Calu3 (cell line): ENCODE data around the gene EPHB6. TPM values are rescaled to one million over a fixed set of nuclear protein-coding genes. Genes with fewer than 3 reads are reported as not detected.

Experiments used
- BruUV-seq: library from RNA; stranded (reverse); fragments of 400-500 nt; replicated peaks from 2 replicates; lab custom pipeline; 2021; lab: Mats Ljungman, UMichigan
- CTCF ChIA-PET: fragments of 300-600 bp; sonication (Branson Sonifier 250); formaldehyde crosslinking; loops from one replicate; lab custom pipeline; 2022; ENCODE audit warnings: antibody characterized with exemption; lab: Charles Lee
- DNase-seq: peaks from one replicate; pipeline ENCODE4 v3.0.0; 2022
- H3K27ac Mint-ChIP-seq: one replicate; pipeline ENCODE4 v1.8.0; 2022; ENCODE audit warnings: mixed read lengths; ENCODE audit not compliant: unreplicated experiment
- H3K27me3 Mint-ChIP-seq: one replicate; pipeline ENCODE4 v1.8.0; 2022; ENCODE audit warnings: mixed read lengths; ENCODE audit not compliant: unreplicated experiment
- H3K36me3 Mint-ChIP-seq: one replicate; pipeline ENCODE4 v1.8.0; 2022; ENCODE audit warnings: mild to moderate bottlenecking, moderate library complexity, mixed read lengths; ENCODE audit not compliant: insufficient read depth, unreplicated experiment
- H3K4me1 Mint-ChIP-seq: one replicate; pipeline ENCODE4 v1.8.0; 2022; ENCODE audit warnings: mild to moderate bottlenecking, low read depth, mixed read lengths; ENCODE audit not compliant: unreplicated experiment
- H3K4me3 Mint-ChIP-seq: one replicate; pipeline ENCODE4 v1.8.0; 2022; ENCODE audit warnings: mild to moderate bottlenecking, low read depth, moderate library complexity, mixed read lengths; ENCODE audit not compliant: unreplicated experiment
- H3K9me3 Mint-ChIP-seq: one replicate; pipeline ENCODE4 v1.8.0; 2022; ENCODE audit warnings: low read depth, mixed read lengths; ENCODE audit not compliant: unreplicated experiment
- intact Hi-C: fragments of 100-400 bp; cut with micrococcal nuclease; formaldehyde crosslinking; loops from one replicate; pipeline ENCODE4 v1.10.0; 2022; ENCODE audit not compliant: unreplicated experiment
- total RNA-seq: library from RNA; stranded (reverse); gene quantifications from 2 replicates; pipeline ENCODE4 v1.2.3, GENCODE V29; 2022
- TF ChIP-seq, protein P1 (sequence below): fragments of 200-600 bp; IDR thresholded peaks from one replicate; pipeline ENCODE4 v1.8.0; 2022; ENCODE audit warnings: antibody characterized with exemption; ENCODE audit not compliant: unreplicated experiment

The EPHB6 gene
- total RNA-seq, 1 experiment from 2014 or later = 3.0 TPM

DNA sequence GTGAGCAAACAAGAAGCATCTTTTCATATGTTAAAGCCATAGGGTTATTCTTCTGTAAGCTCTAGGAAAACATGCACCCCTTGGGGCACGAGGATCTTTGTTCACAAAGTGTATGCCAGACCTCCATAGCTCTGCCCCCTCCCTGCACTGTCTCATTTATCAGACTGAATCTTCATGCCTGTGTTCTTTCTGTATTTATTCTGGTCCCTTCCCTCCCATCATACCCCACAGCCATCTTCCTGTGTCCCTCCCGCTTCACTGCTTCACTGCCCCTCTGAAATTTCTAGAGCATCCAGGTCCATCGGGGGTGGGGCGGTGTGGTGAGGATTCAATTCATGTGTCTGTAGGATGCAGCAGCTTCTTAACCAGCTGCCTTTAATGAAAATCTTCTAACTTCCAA lies 7.5 kb downstream of the EPHB6 start:
- H3K4me1 Mint-ChIP-seq = no peaks in the 10 kb centered on the region
- peaks cover 84% of the 10 kb centered on the region for H3K27me3 Mint-ChIP-seq
- no peak overlapping the region for H3K27ac Mint-ChIP-seq
- CTCF ChIA-PET = no interaction called here
- no peaks in the 10 kb centered on the region for H3K36me3 Mint-ChIP-seq
- intact Hi-C loops = no loop called here
- TF ChIP-seq, protein P1, sequence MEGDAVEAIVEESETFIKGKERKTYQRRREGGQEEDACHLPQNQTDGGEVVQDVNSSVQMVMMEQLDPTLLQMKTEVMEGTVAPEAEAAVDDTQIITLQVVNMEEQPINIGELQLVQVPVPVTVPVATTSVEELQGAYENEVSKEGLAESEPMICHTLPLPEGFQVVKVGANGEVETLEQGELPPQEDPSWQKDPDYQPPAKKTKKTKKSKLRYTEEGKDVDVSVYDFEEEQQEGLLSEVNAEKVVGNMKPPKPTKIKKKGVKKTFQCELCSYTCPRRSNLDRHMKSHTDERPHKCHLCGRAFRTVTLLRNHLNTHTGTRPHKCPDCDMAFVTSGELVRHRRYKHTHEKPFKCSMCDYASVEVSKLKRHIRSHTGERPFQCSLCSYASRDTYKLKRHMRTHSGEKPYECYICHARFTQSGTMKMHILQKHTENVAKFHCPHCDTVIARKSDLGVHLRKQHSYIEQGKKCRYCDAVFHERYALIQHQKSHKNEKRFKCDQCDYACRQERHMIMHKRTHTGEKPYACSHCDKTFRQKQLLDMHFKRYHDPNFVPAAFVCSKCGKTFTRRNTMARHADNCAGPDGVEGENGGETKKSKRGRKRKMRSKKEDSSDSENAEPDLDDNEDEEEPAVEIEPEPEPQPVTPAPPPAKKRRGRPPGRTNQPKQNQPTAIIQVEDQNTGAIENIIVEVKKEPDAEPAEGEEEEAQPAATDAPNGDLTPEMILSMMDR = no peak
- DNase-seq = no peak
- BruUV-seq = no TSS peak
- no peak overlapping the region for H3K4me3 Mint-ChIP-seq
- no peaks in the 10 kb centered on the region for H3K9me3 Mint-ChIP-seq

DNA sequence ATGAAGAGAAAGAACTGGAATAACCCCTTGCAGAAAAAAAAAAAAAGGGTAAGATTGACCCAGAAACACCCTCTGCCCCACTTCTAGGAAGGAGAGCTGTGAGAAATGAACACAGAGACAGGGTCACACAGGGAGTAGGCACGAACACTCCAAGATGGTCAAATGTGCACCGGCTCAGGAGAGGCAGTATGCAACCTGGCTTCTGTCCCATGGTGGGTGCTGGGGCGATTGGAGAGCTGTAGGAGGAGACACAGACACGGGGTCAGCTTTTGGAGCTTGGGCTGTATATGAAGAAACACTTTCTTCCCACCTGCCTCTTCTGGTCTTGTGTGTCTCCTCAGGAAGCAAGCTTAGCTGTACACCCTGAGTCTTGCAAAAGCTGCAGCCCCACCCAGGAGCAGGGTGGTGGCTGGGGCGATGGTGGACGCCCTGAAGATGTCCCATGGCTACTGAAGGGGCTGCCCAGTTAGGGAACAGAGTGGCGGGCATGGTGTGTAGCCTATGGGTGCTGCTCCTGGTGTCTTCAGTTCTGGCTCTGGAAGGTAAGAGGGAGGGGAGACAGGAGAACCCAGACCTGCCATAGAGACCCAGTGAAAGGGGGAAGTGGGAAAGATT lies 8.0 kb downstream of the EPHB6 start:
- peaks cover 87% of the 10 kb centered on the region for H3K27me3 Mint-ChIP-seq
- no peak for DNase-seq

DNA sequence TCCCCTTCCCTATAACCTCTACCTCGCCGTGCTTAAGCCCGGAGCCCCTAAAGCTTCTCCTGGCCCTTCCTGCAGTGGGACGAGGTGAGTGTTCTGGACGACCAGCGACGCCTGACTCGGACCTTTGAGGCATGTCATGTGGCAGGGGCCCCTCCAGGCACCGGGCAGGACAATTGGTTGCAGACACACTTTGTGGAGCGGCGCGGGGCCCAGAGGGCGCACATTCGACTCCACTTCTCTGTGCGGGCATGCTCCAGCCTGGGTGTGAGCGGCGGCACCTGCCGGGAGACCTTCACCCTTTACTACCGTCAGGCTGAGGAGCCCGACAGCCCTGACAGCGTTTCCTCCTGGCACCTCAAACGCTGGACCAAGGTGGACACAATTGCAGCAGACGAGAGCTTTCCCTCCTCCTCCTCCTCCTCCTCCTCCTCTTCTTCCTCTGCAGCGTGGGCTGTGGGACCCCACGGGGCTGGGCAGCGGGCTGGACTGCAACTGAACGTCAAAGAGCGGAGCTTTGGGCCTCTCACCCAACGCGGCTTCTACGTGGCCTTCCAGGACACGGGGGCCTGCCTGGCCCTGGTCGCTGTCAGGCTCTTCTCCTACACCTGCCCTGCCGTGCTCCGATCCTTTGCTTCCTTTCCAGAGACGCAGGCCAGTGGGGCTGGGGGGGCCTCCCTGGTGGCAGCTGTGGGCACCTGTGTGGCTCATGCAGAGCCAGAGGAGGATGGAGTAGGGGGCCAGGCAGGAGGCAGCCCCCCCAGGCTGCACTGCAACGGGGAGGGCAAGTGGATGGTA lies 9.2 kb downstream of the EPHB6 start:
- no peaks in the 10 kb centered on the region for H3K4me1 Mint-ChIP-seq
- H3K27me3 Mint-ChIP-seq = peaks cover 91% of the 10 kb centered on the region
- CTCF ChIA-PET = no interaction called here
- H3K27ac Mint-ChIP-seq = no peak overlapping the region
- DNase-seq = no peak
- BruUV-seq = no TSS peak
- TF ChIP-seq, protein P1 = no peak
- no peaks in the 10 kb centered on the region for H3K9me3 Mint-ChIP-seq
- H3K4me3 Mint-ChIP-seq = no peak overlapping the region
- intact Hi-C loops = no loop called here
- no peaks in the 10 kb centered on the region for H3K36me3 Mint-ChIP-seq

More for the DNA sequence above, 8.0 kb downstream of the EPHB6 start:
- H3K27ac Mint-ChIP-seq = no peak overlapping the region
- H3K9me3 Mint-ChIP-seq = no peaks in the 10 kb centered on the region
- intact Hi-C loops = no loop called here
- H3K4me3 Mint-ChIP-seq = no peak overlapping the region
- no TSS peak for BruUV-seq
- H3K36me3 Mint-ChIP-seq = no peaks in the 10 kb centered on the region
- TF ChIP-seq, protein P1 = no peak
- CTCF ChIA-PET = no interaction called here
- H3K4me1 Mint-ChIP-seq = no peaks in the 10 kb centered on the region

DNA sequence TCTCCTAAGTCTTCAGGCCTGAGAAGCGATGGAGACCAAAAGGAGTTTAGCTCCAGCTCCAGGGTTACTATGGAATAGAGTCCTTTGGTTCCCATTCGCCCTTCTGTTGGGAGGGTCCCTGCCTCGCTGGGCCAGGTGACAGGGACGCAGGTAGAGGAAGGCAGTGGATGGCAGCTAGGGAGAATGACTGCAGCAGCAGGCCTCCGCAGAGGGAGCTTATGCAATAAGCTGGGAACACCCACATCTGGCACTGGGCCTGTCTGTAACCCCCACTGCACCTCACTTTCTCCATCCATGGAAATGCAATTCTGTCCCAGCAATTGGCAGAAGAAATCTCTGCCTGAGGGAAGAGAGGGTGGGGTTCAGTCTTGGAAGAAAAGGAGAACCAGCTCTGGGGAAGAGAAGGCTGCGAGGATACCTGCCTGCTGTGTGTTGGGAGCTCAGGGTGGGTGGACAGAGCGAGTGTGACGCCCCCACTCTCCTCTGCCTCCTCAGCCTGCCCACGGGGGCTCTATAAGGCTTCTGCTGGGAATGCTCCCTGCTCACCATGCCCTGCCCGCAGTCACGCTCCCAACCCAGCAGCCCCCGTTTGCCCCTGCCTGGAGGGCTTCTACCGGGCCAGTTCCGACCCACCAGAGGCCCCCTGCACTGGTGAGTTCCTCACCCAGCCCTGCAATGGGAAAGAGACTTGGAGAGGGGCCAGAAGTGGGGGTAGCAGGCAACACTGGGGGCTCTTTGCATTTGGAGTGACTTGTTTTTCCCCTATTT lies 10.3 kb downstream of the EPHB6 start:
- Mint-ChIP-seq H3K4me3 (no peak overlapping the region), H3K4me1 (no peaks in the 10 kb centered on the region), H3K36me3 (no peaks in the 10 kb centered on the region), H3K27me3 (peaks cover 91% of the 10 kb centered on the region), H3K9me3 (no peaks in the 10 kb centered on the region), H3K27ac (no peak overlapping the region)
- no peak for DNase-seq
- CTCF ChIA-PET = no interaction called here
- intact Hi-C loops = no loop called here
- no TSS peak for BruUV-seq
- TF ChIP-seq, protein P1 = no peak
